MCF 10A (cell line): ENCODE measurements around the gene TOM1L1. TPM values are rescaled to one million over a fixed set of nuclear protein-coding genes. Genes with fewer than 3 reads are reported as not detected.

Source experiments
- BruUV-seq: library from RNA; stranded (reverse); fragments of 400-500 nt; replicated peaks from 2 replicates; lab custom pipeline; 2021; lab: Mats Ljungman, UMichigan
- CTCF ChIA-PET: fragments of 300-600 bp; sonication (Branson Sonifier 250); formaldehyde crosslinking; extraction: SDS; loops from one replicate; lab custom pipeline; 2021; ENCODE audit warnings: antibody characterized with exemption, inconsistent platforms; lab: Yijun Ruan, JAX
- POLR2A ChIA-PET: fragments of 300-600, 350-650 bp; sonication (Branson Sonifier 250); formaldehyde crosslinking; extraction: SDS; loops from one replicate; lab custom pipeline; 2020; ENCODE audit warnings: antibody characterized with exemption, inconsistent platforms; lab: Yijun Ruan, JAX
- DNase-seq: peaks from one replicate; pipeline ENCODE4 v3.0.0-alpha.2; 2018; ENCODE audit not compliant: unreplicated experiment
- H3K27ac Mint-ChIP-seq: one replicate; pipeline ENCODE4 v1.8.0; 2022; ENCODE audit warnings: mild to moderate bottlenecking, low read depth, mixed read lengths; ENCODE audit not compliant: unreplicated experiment
- H3K27me3 Mint-ChIP-seq: one replicate; pipeline ENCODE4 v1.8.0; 2022; ENCODE audit warnings: mixed read lengths; ENCODE audit not compliant: insufficient read depth, unreplicated experiment
- H3K36me3 Mint-ChIP-seq: one replicate; pipeline ENCODE4 v1.8.0; 2022; ENCODE audit warnings: mild to moderate bottlenecking, moderate library complexity, mixed read lengths; ENCODE audit not compliant: insufficient read depth, unreplicated experiment
- H3K4me1 Mint-ChIP-seq: one replicate; pipeline ENCODE4 v1.8.0; 2022; ENCODE audit warnings: mixed read lengths; ENCODE audit not compliant: insufficient read depth, unreplicated experiment
- H3K4me3 Mint-ChIP-seq: one replicate; pipeline ENCODE4 v1.8.0; 2022; ENCODE audit warnings: mild to moderate bottlenecking, moderate library complexity, mixed read lengths; ENCODE audit not compliant: unreplicated experiment
- H3K9me3 Mint-ChIP-seq: one replicate; pipeline ENCODE4 v1.8.0; 2022; ENCODE audit warnings: mixed read lengths; ENCODE audit not compliant: unreplicated experiment
- intact Hi-C: fragments of 100-400 bp; cut with micrococcal nuclease; formaldehyde crosslinking; loops from 2 replicates; pipeline ENCODE4 v1.14.1; 2022
- total RNA-seq: library from RNA; stranded (reverse); gene quantifications from 2 replicates; pipeline ENCODE4 v1.2.3, GENCODE V29; 2022
- TF ChIP-seq, protein P1 (sequence below): fragments of 200-600 bp; IDR thresholded peaks from one replicate; pipeline ENCODE4 v1.8.0; 2022; ENCODE audit warnings: antibody characterized with exemption, mild to moderate bottlenecking; ENCODE audit not compliant: unreplicated experiment

TOM1L1 gene
- total RNA-seq, 1 experiment from 2014 or later: 157 TPM

DNA sequence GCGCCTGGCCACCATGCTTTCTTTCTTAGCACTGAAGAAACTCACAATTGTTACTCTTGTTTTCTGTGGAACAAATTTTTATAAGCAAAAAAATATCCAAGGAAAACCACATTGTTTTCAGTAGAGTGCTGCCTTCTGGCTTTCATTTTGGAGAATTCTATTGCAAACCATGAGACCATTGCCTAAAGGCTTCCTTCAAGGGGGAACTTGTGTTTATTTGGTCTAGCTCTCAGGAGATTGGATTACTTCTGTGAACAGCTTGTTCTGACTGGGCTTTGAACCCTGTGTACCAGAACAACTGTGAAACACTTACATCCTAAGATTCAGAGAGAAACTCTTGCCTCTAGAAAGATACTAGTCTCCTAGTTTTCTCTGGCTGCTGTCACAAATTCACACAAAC, 32.1 kb downstream of the TOM1L1 start:
- Mint-ChIP-seq H3K4me3 (no peak overlapping the region), H3K4me1 (no peaks in the 10 kb centered on the region), H3K27ac (peak overlapping the region; percentile 20), H3K27me3 (no peaks in the 10 kb centered on the region), H3K36me3 (peaks cover 92% of the 10 kb centered on the region), H3K9me3 (no peaks in the 10 kb centered on the region)
- ChIA-PET POLR2A (interaction anchor here (0.6 kb wide), 1 partner anchor 13 kb away, joined by 3 read pairs; no protein-coding TSS in a partner anchor), CTCF (no interaction called here)
- intact Hi-C loops: no loop called here
- DNase-seq: no peak
- TF ChIP-seq, protein P1, sequence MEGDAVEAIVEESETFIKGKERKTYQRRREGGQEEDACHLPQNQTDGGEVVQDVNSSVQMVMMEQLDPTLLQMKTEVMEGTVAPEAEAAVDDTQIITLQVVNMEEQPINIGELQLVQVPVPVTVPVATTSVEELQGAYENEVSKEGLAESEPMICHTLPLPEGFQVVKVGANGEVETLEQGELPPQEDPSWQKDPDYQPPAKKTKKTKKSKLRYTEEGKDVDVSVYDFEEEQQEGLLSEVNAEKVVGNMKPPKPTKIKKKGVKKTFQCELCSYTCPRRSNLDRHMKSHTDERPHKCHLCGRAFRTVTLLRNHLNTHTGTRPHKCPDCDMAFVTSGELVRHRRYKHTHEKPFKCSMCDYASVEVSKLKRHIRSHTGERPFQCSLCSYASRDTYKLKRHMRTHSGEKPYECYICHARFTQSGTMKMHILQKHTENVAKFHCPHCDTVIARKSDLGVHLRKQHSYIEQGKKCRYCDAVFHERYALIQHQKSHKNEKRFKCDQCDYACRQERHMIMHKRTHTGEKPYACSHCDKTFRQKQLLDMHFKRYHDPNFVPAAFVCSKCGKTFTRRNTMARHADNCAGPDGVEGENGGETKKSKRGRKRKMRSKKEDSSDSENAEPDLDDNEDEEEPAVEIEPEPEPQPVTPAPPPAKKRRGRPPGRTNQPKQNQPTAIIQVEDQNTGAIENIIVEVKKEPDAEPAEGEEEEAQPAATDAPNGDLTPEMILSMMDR: no peak
- no TSS peak for BruUV-seq

DNA sequence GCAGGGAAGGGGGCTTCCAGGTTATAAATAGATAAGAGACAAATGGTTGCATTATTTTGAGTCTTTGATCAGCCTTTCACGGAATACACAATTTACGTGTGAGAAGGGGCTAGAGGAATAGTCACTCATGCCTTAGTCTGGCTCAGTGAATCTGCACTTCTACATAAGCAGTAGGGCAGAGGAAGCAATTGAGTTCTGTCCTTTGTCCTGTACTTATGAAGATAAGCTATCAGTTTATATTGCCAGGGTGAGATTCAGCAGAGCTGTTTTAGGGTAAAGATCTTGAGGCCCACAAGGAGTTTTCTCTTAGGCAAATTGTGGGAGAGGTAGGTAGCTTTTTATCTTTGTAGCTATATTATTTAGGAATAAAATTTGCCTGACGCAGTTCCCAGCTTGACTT, 33.3 kb downstream of the TOM1L1 start:
- Mint-ChIP-seq H3K27ac (no peak overlapping the region), H3K27me3 (no peaks in the 10 kb centered on the region), H3K36me3 (peaks cover 92% of the 10 kb centered on the region), H3K9me3 (no peaks in the 10 kb centered on the region), H3K4me1 (no peaks in the 10 kb centered on the region), H3K4me3 (no peak overlapping the region)
- ChIA-PET CTCF (interaction anchor here (1.1 kb wide), 1 partner anchor 28 kb away, joined by 4 read pairs; no protein-coding TSS in a partner anchor), POLR2A (no interaction called here)
- intact Hi-C loops: no loop called here
- no TSS peak for BruUV-seq
- TF ChIP-seq, protein P1: no peak
- DNase-seq: no peak

DNA sequence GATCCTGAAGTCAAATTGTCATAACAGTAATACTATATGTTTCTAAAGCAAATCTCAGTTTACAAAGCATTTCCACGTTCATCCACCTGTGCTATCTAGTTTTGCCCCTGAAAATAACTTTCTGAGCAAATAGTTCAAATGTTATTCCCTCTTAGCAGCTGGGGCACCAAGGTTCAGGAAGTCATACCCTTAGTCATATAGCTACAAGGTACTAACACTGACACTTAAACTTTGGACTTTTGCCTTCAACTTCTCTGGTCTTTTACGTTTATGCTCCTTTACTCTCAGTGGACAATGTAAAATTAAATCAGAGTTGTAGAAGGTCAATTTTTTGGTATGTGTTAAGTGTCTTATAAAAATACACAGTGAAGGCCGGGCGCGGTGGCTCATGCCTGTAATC, 34.8 kb downstream of the TOM1L1 start:
- H3K27ac Mint-ChIP-seq: no peak overlapping the region
- peaks cover 77% of the 10 kb centered on the region for H3K36me3 Mint-ChIP-seq
- BruUV-seq: no TSS peak
- H3K9me3 Mint-ChIP-seq: no peaks in the 10 kb centered on the region
- DNase-seq: no peak
- no peak overlapping the region for H3K4me3 Mint-ChIP-seq
- intact Hi-C loops: no loop called here
- H3K4me1 Mint-ChIP-seq: no peaks in the 10 kb centered on the region
- no peaks in the 10 kb centered on the region for H3K27me3 Mint-ChIP-seq
- CTCF ChIA-PET: interaction anchor here (0.7 kb wide), 1 partner anchor 23 kb away, joined by 3 read pairs; no protein-coding TSS in a partner anchor
- TF ChIP-seq, protein P1: no peak
- POLR2A ChIA-PET: interaction anchor here (1.3 kb wide), 1 partner anchor 34 kb away, joined by 3 read pairs; no protein-coding TSS in a partner anchor

DNA sequence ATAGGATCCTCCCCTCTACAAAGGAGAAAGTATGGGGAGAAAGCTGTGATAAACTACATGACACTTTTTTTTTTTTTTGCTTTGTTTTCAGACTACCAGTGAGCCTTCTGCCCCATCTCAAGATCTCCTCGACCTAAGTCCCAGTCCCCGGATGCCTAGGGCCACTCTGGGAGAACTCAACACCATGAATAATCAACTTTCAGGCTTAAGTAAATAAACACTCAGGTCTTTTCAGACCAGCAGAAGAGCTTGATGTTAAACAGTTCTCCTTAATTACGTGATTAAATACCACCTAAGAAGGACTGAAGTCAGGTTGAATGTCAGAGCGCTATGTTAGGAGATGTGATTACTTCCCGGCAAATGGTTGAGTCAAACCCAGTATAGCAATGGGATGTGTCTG, 36.4 kb downstream of the TOM1L1 start:
- intact Hi-C loops: no loop called here
- CTCF ChIA-PET: no interaction called here
- Mint-ChIP-seq H3K27ac (no peak overlapping the region), H3K9me3 (no peaks in the 10 kb centered on the region), H3K4me3 (no peak overlapping the region), H3K27me3 (no peaks in the 10 kb centered on the region), H3K4me1 (no peaks in the 10 kb centered on the region), H3K36me3 (peaks cover 74% of the 10 kb centered on the region)
- DNase-seq: no peak
- TF ChIP-seq, protein P1: no peak
- no TSS peak for BruUV-seq
- POLR2A ChIA-PET: interaction anchor here (0.6 to 1.3 kb wide), 3 partner anchors 9 to 35 kb away, joined by 3 to 4 read pairs (median 3); no protein-coding TSS in a partner anchor
